Mesothelial cell of epicardium (in vitro differentiated cells): ENCODE data around the gene RABEP2. TPM values are rescaled to one million over a fixed set of nuclear protein-coding genes. Genes with fewer than 3 reads are reported as not detected.

Experiments
- DNase-seq, 2 experiments: peaks; one replicate each; pipeline ENCODE4 v3.0.0; 2021; ENCODE audit warnings: low spot score in 2 of 2; ENCODE audit not compliant: unreplicated experiment in 2 of 2
- H3K27ac Mint-ChIP-seq: 2 replicates; pipeline ENCODE4 v1.8.0; 2021; ENCODE audit warnings: mixed read lengths
- H3K27me3 Mint-ChIP-seq: 2 replicates; pipeline ENCODE4 v1.8.0; 2021; ENCODE audit warnings: low read depth, mixed read lengths
- H3K36me3 Mint-ChIP-seq: 2 replicates; pipeline ENCODE4 v1.8.0; 2021; ENCODE audit warnings: mixed read lengths
- H3K4me1 Mint-ChIP-seq: 2 replicates; pipeline ENCODE4 v1.8.0; 2021; ENCODE audit warnings: mixed read lengths
- H3K4me3 Mint-ChIP-seq: 2 replicates; pipeline ENCODE4 v1.8.0; 2021; ENCODE audit warnings: mild to moderate bottlenecking, moderate library complexity, mixed read lengths
- H3K9me3 Mint-ChIP-seq: 2 replicates; pipeline ENCODE4 v1.8.0; 2021; ENCODE audit warnings: mixed read lengths
- total RNA-seq: library from RNA; stranded (reverse); gene quantifications from 3 replicates; pipeline ENCODE4 v1.2.1, GENCODE V29; 2021
- TF ChIP-seq, protein P1 (sequence below): fragments of 200-600 bp; sonication (generic); IDR thresholded peaks from one replicate; pipeline ENCODE4 v1.5.0; 2021; ENCODE audit warnings: antibody characterized with exemption; ENCODE audit not compliant: unreplicated experiment

RABEP2 gene
- total RNA-seq, 1 donor from 2014 or later, result 29.7 TPM

DNA sequence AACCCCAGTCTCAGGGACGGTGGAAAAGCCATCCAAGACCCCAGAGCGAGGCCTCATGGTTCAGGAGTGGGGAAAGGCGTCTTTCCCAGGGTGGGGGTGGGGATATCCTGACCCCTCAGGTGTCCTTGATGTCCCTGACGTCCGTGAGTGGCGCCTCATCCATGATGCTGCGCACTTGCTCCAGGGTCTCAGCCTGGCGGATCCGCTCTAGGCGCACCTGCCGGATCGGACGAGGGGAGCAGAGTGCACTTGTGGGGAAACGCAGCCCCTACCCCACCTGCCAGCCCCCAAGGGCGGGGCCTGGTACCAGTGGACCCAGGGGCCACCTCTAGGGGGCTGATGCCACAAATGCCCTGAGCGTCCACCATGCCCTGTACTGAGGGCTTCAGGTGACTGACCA is 20.2 kb downstream of the RABEP2 start:
- Mint-ChIP-seq H3K4me1 (no peaks in the 10 kb centered on the region), H3K9me3 (no peaks in the 10 kb centered on the region), H3K27ac (no peak overlapping the region), H3K27me3 (no peaks in the 10 kb centered on the region), H3K4me3 (no peak overlapping the region), H3K36me3 (no peaks in the 10 kb centered on the region)
- TF ChIP-seq, protein P1, sequence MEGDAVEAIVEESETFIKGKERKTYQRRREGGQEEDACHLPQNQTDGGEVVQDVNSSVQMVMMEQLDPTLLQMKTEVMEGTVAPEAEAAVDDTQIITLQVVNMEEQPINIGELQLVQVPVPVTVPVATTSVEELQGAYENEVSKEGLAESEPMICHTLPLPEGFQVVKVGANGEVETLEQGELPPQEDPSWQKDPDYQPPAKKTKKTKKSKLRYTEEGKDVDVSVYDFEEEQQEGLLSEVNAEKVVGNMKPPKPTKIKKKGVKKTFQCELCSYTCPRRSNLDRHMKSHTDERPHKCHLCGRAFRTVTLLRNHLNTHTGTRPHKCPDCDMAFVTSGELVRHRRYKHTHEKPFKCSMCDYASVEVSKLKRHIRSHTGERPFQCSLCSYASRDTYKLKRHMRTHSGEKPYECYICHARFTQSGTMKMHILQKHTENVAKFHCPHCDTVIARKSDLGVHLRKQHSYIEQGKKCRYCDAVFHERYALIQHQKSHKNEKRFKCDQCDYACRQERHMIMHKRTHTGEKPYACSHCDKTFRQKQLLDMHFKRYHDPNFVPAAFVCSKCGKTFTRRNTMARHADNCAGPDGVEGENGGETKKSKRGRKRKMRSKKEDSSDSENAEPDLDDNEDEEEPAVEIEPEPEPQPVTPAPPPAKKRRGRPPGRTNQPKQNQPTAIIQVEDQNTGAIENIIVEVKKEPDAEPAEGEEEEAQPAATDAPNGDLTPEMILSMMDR, result no peak
- DNase-seq, result no peak

DNA sequence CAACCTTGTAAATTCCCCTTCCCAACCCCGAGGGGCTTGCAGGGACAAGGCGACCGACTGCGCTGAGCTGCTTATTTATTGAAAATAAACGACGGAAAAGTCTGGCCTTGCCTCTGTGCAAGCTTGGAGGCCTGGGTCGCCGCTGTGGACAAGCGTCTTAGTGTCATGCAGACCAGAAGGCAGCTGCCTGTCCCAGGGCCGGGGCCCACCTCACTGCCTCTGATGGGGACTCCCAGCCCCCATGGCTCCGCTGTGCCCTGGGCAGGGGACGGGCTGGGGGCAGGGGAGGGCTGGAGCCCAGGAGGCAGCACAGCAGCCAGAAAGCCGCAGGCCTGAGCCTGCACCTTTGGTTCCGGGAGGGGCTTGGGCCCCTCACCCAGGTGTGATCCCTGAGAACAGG is 20.7 kb downstream of the RABEP2 start:
- H3K4me3 Mint-ChIP-seq, result no peak overlapping the region
- no peak for DNase-seq
- TF ChIP-seq, protein P1, result no peak
- H3K9me3 Mint-ChIP-seq, result no peaks in the 10 kb centered on the region
- H3K4me1 Mint-ChIP-seq, result no peaks in the 10 kb centered on the region
- H3K27ac Mint-ChIP-seq, result no peak overlapping the region
- H3K27me3 Mint-ChIP-seq, result no peaks in the 10 kb centered on the region
- no peaks in the 10 kb centered on the region for H3K36me3 Mint-ChIP-seq

DNA sequence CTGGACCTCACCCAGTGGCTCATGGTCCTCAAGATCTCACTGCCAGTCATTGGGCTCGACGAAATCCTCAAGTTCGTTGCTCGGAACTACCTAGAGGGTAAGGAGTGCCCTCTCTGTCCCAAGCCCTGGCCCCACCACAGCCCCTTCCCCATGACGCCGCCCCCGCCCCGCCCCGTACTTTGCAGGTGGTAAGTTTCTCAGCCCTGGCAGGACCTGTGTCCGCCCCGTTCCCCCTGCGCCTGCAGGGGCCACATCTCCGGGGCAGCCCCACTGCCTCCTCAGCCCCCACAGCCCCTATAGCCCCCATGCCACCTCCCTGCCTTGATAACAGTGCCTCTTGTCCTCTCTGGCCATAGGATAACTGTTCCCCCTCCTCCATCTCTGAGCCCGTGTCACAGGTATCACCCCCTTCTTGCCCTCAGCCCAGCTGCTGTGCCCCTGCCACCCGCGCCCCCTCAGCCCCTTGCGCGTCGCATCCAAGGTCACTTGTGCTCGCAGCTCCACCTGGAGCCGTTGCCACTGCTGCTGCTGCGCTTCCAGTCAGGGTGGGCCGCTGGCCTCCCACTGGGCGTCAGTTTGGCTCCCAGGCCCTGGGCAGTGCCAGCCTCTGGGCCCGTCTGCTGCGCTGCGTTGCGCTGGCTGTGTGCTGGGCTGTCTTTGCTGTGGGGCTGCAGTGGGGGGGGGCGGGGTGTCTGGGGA is 21.5 kb downstream of the RABEP2 start:
- Mint-ChIP-seq H3K4me3 (no peak overlapping the region), H3K9me3 (no peaks in the 10 kb centered on the region), H3K4me1 (no peaks in the 10 kb centered on the region), H3K27ac (no peak overlapping the region), H3K36me3 (no peaks in the 10 kb centered on the region), H3K27me3 (no peaks in the 10 kb centered on the region)
- TF ChIP-seq, protein P1, result no peak
- no peak for DNase-seq

DNA sequence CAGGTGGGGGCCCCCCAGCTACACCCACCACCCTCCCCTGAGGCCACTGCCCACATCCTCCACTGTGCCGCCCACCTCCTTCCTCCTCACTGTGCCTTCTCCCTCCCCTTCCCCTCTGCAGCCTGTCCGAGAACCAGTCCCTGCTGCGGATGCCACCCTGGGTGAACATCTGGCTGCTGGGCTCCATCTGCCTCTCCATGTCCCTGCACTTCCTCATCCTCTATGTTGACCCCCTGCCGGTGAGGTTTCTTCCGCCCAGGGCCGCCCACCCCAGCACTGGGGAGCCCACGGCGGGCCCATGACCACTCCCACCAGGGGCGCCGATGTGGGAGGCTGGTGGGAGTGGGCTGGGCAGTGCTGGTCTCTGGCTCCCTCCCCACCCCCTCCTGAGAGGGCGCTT is 22.1 kb downstream of the RABEP2 start:
- no peak for DNase-seq
- Mint-ChIP-seq H3K36me3 (no peaks in the 10 kb centered on the region), H3K4me1 (no peaks in the 10 kb centered on the region), H3K4me3 (no peak overlapping the region), H3K9me3 (no peaks in the 10 kb centered on the region), H3K27me3 (no peaks in the 10 kb centered on the region), H3K27ac (no peak overlapping the region)
- TF ChIP-seq, protein P1, result no peak

DNA sequence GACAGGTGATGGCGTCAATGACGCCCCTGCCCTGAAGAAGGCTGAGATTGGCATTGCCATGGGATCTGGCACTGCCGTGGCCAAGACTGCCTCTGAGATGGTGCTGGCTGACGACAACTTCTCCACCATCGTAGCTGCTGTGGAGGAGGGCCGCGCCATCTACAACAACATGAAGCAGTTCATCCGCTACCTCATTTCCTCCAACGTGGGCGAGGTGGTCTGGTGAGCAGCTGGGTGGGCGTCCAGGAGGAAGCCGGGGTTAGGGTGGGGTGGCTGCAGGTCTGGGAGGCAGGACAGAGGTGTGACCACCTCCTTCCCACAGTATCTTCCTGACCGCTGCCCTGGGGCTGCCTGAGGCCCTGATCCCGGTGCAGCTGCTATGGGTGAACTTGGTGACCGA is 23.2 kb downstream of the RABEP2 start:
- Mint-ChIP-seq H3K36me3 (no peaks in the 10 kb centered on the region), H3K4me1 (no peaks in the 10 kb centered on the region), H3K4me3 (no peak overlapping the region), H3K9me3 (no peaks in the 10 kb centered on the region), H3K27me3 (no peaks in the 10 kb centered on the region), H3K27ac (no peak overlapping the region)
- no peak for DNase-seq
- TF ChIP-seq, protein P1, result no peak

DNA sequence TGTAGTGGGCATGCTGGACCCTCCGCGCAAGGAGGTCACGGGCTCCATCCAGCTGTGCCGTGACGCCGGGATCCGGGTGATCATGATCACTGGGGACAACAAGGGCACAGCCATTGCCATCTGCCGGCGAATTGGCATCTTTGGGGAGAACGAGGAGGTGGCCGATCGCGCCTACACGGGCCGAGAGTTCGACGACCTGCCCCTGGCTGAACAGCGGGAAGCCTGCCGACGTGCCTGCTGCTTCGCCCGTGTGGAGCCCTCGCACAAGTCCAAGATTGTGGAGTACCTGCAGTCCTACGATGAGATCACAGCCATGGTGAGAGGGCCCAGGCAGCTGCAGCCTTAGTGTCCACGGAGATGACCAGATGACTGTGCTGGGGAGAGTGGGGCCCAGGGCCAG is 24.4 kb downstream of the RABEP2 start:
- H3K4me1 Mint-ChIP-seq, result no peaks in the 10 kb centered on the region
- no peak for DNase-seq
- no peak overlapping the region for H3K27ac Mint-ChIP-seq
- H3K4me3 Mint-ChIP-seq, result no peak overlapping the region
- no peaks in the 10 kb centered on the region for H3K27me3 Mint-ChIP-seq
- no peaks in the 10 kb centered on the region for H3K36me3 Mint-ChIP-seq
- TF ChIP-seq, protein P1, result no peak
- no peaks in the 10 kb centered on the region for H3K9me3 Mint-ChIP-seq
